Fibroblast of the aortic adventitia (primary cell): Measurements from ENCODE around the gene ZNF789. TPM values are rescaled to one million over a fixed set of nuclear protein-coding genes. Genes with fewer than 3 reads are reported as not detected.

Experiments used
- DNase-seq: peaks from one replicate; pipeline ENCODE4 v3.0.0-alpha.2; 2010; ENCODE audit warnings: low read depth
- H3K4me3 ChIP-seq: 2 replicates; pipeline ENCODE4 v1.5.1; 2011; ENCODE audit warnings: low read depth, mild to moderate bottlenecking, control low read depth, low read length, moderate library complexity
- CTCF ChIP-seq: IDR thresholded peaks from 2 replicates; pipeline ENCODE4 v1.5.1; 2011; ENCODE audit warnings: mild to moderate bottlenecking, low read length, control low read depth, inconsistent platforms; ENCODE audit not compliant: insufficient read depth
- total RNA-seq: library from RNA; depleted of rRNA; stranded (reverse); fragments of >200 nt; gene quantifications from 2 replicates; pipeline ENCODE4 v1.2.3, GENCODE V29; 2012; ENCODE audit warnings: low replicate concordance

The ZNF789 gene
- total RNA-seq, 1 donor = 6.9 TPM

GRCh38 chr7:99490878-99491277 is 18.2 kb downstream of the ZNF789 start:
- no peak for DNase-seq
- no peak overlapping the region for H3K4me3 ChIP-seq
- TF ChIP-seq CTCF = no peak

- no peak overlapping the region for H3K4me3 ChIP-seq
- DNase-seq = no peak
- TF ChIP-seq CTCF = no peak
Observed at GRCh38 chr7:99493823-99494222, 21.1 kb downstream of the ZNF789 start.

- DNase-seq = no peak
- no peak for TF ChIP-seq CTCF
- H3K4me3 ChIP-seq = peak overlapping the region; percentile 95
Observed at GRCh38 chr7:99497766-99498545, 25.3 kb downstream of the ZNF789 start.

GRCh38 chr7:99498546-99498944 is 25.9 kb downstream of the ZNF789 start:
- DNase-seq = no peak
- no peak for TF ChIP-seq CTCF
- H3K4me3 ChIP-seq = peak overlapping the region; percentile 95

GRCh38 chr7:99499371-99499720 is 26.7 kb downstream of the ZNF789 start:
- TF ChIP-seq CTCF = no peak
- peak; percentile 17 for DNase-seq
- H3K4me3 ChIP-seq = peak overlapping the region; percentile 95

GRCh38 chr7:99499721-99500636 is 27.3 kb downstream of the ZNF789 start, which contains the start of gene ZNF394:
TSS of gene ZNF394 (minus strand) at chr7:99500281. CDS start at chr7:99500093, 188 bp downstream.
- DNase-seq = peak; percentile 93
- no peak for TF ChIP-seq CTCF
- H3K4me3 ChIP-seq = peak within 1 kb of the TSS; percentile 95
